Nephron (organoid): Measurements from ENCODE around the gene EIF2B1.

Source experiments
- H3K27ac Mint-ChIP-seq, 3 experiments: 2 replicates each; pipeline ENCODE4 v1.8.0; 2020; ENCODE audit warnings: mixed read lengths in 3 of 3, mild to moderate bottlenecking in 2 of 3, moderate library complexity in 1 of 3
- H3K27me3 Mint-ChIP-seq: 2 replicates; pipeline ENCODE4 v1.8.0; 2021; ENCODE audit warnings: low read depth, mild to moderate bottlenecking, moderate library complexity, mixed read lengths
- H3K36me3 Mint-ChIP-seq: 2 replicates; pipeline ENCODE4 v1.8.0; 2020; ENCODE audit warnings: low read depth, mixed read lengths
- H3K4me1 Mint-ChIP-seq: 2 replicates; pipeline ENCODE4 v1.8.0; 2020; ENCODE audit warnings: mixed read lengths
- H3K4me3 Mint-ChIP-seq, 3 experiments: 2 replicates each; pipeline ENCODE4 v1.8.0; 2020; ENCODE audit warnings: mild to moderate bottlenecking in 3 of 3, mixed read lengths in 3 of 3, moderate library complexity in 2 of 3
- H3K9me3 Mint-ChIP-seq: 2 replicates; pipeline ENCODE4 v1.8.0; 2020; ENCODE audit warnings: mixed read lengths
- CTCF ChIP-seq, 3 experiments: fragments of 200-600 bp; sonication (generic); IDR thresholded peaks; one replicate each; pipeline ENCODE4 v1.5.0; 2021; ENCODE audit warnings: antibody characterized with exemption in 3 of 3; ENCODE audit not compliant: unreplicated experiment in 3 of 3

EIF2B1 gene

GRCh38 chr12:123671876-123672275, 38.4 kb upstream of the EIF2B1 start:
- Mint-ChIP-seq H3K36me3 (peaks cover 29% of the 10 kb centered on the region), H3K27ac (peak overlapping the region in 2 of 3 experiments; percentile 64 to 82), H3K27me3 (no peaks in the 10 kb centered on the region), H3K4me1 (peaks cover 11% of the 10 kb centered on the region), H3K4me3 (peak overlapping the region; percentile 94), H3K9me3 (no peaks in the 10 kb centered on the region)
- no peak for TF ChIP-seq CTCF (IDR thresholded peaks at IDR 0.05; ENCODE audit: unreplicated experiment in 3 of 3)

GRCh38 chr12:123670882-123671728, 37.6 kb upstream of the EIF2B1 start, which contains the start of gene TCTN2:
Gene TCTN2 (plus strand): TSS chr12:123671113. CDS start chr12:123671241, 128 bp downstream.
- H3K36me3 Mint-ChIP-seq: peaks cover 24% of the 10 kb centered on the region
- no peaks in the 10 kb centered on the region for H3K27me3 Mint-ChIP-seq
- peak within 1 kb of the TSS; percentile 42 to 87 (median 82) for H3K27ac Mint-ChIP-seq
- H3K9me3 Mint-ChIP-seq: no peaks in the 10 kb centered on the region
- H3K4me1 Mint-ChIP-seq: peaks cover 11% of the 10 kb centered on the region
- peak within 1 kb of the TSS; percentile 94 for H3K4me3 Mint-ChIP-seq
- TF ChIP-seq CTCF (IDR thresholded peaks at IDR 0.05; ENCODE audit: unreplicated experiment in 3 of 3): no peak

GRCh38 chr12:123667771-123668170, 34.3 kb upstream of the EIF2B1 start:
- TF ChIP-seq CTCF (IDR thresholded peaks at IDR 0.05; ENCODE audit: unreplicated experiment in 3 of 3): no peak
- H3K4me3 Mint-ChIP-seq: no peak overlapping the region
- peaks cover 4% of the 10 kb centered on the region for H3K9me3 Mint-ChIP-seq
- H3K27ac Mint-ChIP-seq: no peak overlapping the region
- H3K36me3 Mint-ChIP-seq: peaks cover 19% of the 10 kb centered on the region
- H3K4me1 Mint-ChIP-seq: peaks cover 11% of the 10 kb centered on the region
- no peaks in the 10 kb centered on the region for H3K27me3 Mint-ChIP-seq

- Mint-ChIP-seq H3K4me3 (no peak overlapping the region), H3K36me3 (peaks cover 51% of the 10 kb centered on the region), H3K27ac (no peak overlapping the region), H3K27me3 (no peaks in the 10 kb centered on the region), H3K4me1 (no peaks in the 10 kb centered on the region), H3K9me3 (peaks cover 4% of the 10 kb centered on the region)
- TF ChIP-seq CTCF (IDR thresholded peaks at IDR 0.05; ENCODE audit: unreplicated experiment in 3 of 3): no peak
Observed at GRCh38 chr12:123659996-123660727, 26.7 kb upstream of the EIF2B1 start.

GRCh38 chr12:123657211-123657610, 23.7 kb upstream of the EIF2B1 start:
- Mint-ChIP-seq H3K36me3 (peaks cover 45% of the 10 kb centered on the region), H3K4me3 (no peak overlapping the region), H3K4me1 (no peaks in the 10 kb centered on the region), H3K9me3 (no peaks in the 10 kb centered on the region), H3K27me3 (no peaks in the 10 kb centered on the region), H3K27ac (no peak overlapping the region)
- TF ChIP-seq CTCF (IDR thresholded peaks at IDR 0.05; ENCODE audit: unreplicated experiment in 3 of 3): no peak
